IMR-90 (cell line): ENCODE results near the gene NAV2. TPM values are rescaled to one million over a fixed set of nuclear protein-coding genes. Genes with fewer than 3 reads are reported as not detected.

Experiments
- ATAC-seq: fragments of 200-7000 bp; cut with Tn5 transposase; 2 replicates; pipeline ENCODE4 v1.9.1; 2020; ENCODE audit warnings: low read depth, mild to moderate bottlenecking, moderate library complexity
- BruUV-seq: library from RNA; stranded (reverse); fragments of 400-500 nt; replicated peaks from 2 replicates; lab custom pipeline; 2021; lab: Mats Ljungman, UMichigan
- CTCF ChIA-PET: fragments of 300-600 bp; formaldehyde crosslinking; extraction: SDS; loops from one replicate; lab custom pipeline; 2021; ENCODE audit warnings: antibody characterized with exemption; lab: Yijun Ruan, JAX
- POLR2A ChIA-PET: fragments of 300-600 bp; sonication (Branson Sonifier 250); formaldehyde crosslinking; loops from one replicate; lab custom pipeline; 2022; ENCODE audit warnings: antibody characterized with exemption; ENCODE audit not compliant: unreplicated experiment; lab: Charles Lee
- DNase-seq: peaks from one replicate; pipeline ENCODE4 v3.0.0; 2013
- H2AFZ ChIP-seq: replicated peaks from 2 replicates; pipeline ENCODE3; 2013; ENCODE audit warnings: low read length, mild to moderate bottlenecking; ENCODE audit not compliant: poor library complexity
- H2AK5ac ChIP-seq: 2 replicates; pipeline ENCODE4 v1.6.1; 2013; ENCODE audit warnings: low read depth, low read length, inconsistent platforms
- H2AK9ac ChIP-seq: replicated peaks from 2 replicates; pipeline ENCODE3; 2013; ENCODE audit warnings: mild to moderate bottlenecking, low read depth, low read length, moderate library complexity; ENCODE audit not compliant: poor library complexity
- H2BK120ac ChIP-seq: 2 replicates; pipeline ENCODE4 v1.6.1; 2013; ENCODE audit warnings: low read depth, low read length, inconsistent platforms
- H2BK15ac ChIP-seq: 3 replicates; pipeline ENCODE4 v1.6.1; 2013; ENCODE audit warnings: low read depth, low read length, inconsistent platforms
- H2BK20ac ChIP-seq: 2 replicates; pipeline ENCODE4 v1.6.1; 2013; ENCODE audit warnings: low read depth, mild to moderate bottlenecking, inconsistent platforms, low read length, moderate library complexity
- H2BK5ac ChIP-seq: 2 replicates; pipeline ENCODE4 v1.6.1; 2013; ENCODE audit warnings: mild to moderate bottlenecking, low read depth, low read length, inconsistent platforms; ENCODE audit not compliant: poor library complexity, severe bottlenecking
- H3K14ac ChIP-seq: replicated peaks from 2 replicates; pipeline ENCODE4 v1.6.1; 2013; ENCODE audit warnings: low read depth, low read length, inconsistent platforms
- H3K18ac ChIP-seq: 2 replicates; pipeline ENCODE4 v1.6.1; 2013; ENCODE audit warnings: low read depth, low read length, control low read depth
- H3K23ac ChIP-seq: 2 replicates; pipeline ENCODE4 v1.6.1; 2013; ENCODE audit warnings: low read depth, low read length, inconsistent platforms
- H3K27ac ChIP-seq: 2 replicates; pipeline ENCODE4 v1.5.1; 2013; ENCODE audit warnings: mild to moderate bottlenecking, control low read depth, low read length; ENCODE audit not compliant: insufficient read depth
- H3K27me3 ChIP-seq: 2 replicates; pipeline ENCODE4 v1.6.1; 2013; ENCODE audit warnings: low read length; ENCODE audit not compliant: control insufficient read depth, insufficient read depth
- H3K36me3 ChIP-seq: 2 replicates; pipeline ENCODE4 v1.6.1; 2013; ENCODE audit warnings: low read length, mixed read lengths; ENCODE audit not compliant: control insufficient read depth, insufficient read depth
- H3K4ac ChIP-seq: 2 replicates; pipeline ENCODE4 v1.6.1; 2013; ENCODE audit warnings: low read depth, low read length, inconsistent platforms
- H3K4me1 ChIP-seq: 2 replicates; pipeline ENCODE4 v1.6.1; 2013; ENCODE audit warnings: low read length, mixed read lengths; ENCODE audit not compliant: control insufficient read depth, insufficient read depth
- H3K4me2 ChIP-seq: 2 replicates; pipeline ENCODE4 v1.6.1; 2013; ENCODE audit warnings: low read depth, mild to moderate bottlenecking, control low read depth, low read length, moderate library complexity
- H3K4me3 ChIP-seq: 2 replicates; pipeline ENCODE4 v1.5.1; 2013; ENCODE audit warnings: low read depth, mild to moderate bottlenecking, control low read depth, low read length, moderate library complexity; ENCODE audit not compliant: insufficient read depth
- H3K56ac ChIP-seq: 2 replicates; pipeline ENCODE4 v1.6.1; 2013; ENCODE audit warnings: low read length, inconsistent platforms; ENCODE audit not compliant: insufficient read depth; ENCODE audit errors: extremely low read depth
- H3K79me1 ChIP-seq, 2 experiments: 2 replicates each; pipeline ENCODE4 v1.6.1; 2013; ENCODE audit warnings: low read length in 2 of 2, inconsistent platforms in 1 of 2, low read depth in 1 of 2
- H3K9ac ChIP-seq: 2 replicates; pipeline ENCODE4 v1.6.1; 2013; ENCODE audit warnings: low read depth, low read length, control low read depth
- H3K9me1 ChIP-seq: 2 replicates; pipeline ENCODE4 v1.6.1; 2013; ENCODE audit warnings: low read length, inconsistent platforms; ENCODE audit not compliant: insufficient read depth
- H3K9me3 ChIP-seq: 2 replicates; pipeline ENCODE4 v1.6.1; 2013; ENCODE audit warnings: low read length; ENCODE audit not compliant: control insufficient read depth, insufficient read depth
- H4K20me1 ChIP-seq: 2 replicates; pipeline ENCODE4 v1.6.1; 2013; ENCODE audit warnings: low read length, inconsistent platforms; ENCODE audit not compliant: insufficient read depth
- H4K5ac ChIP-seq: 2 replicates; pipeline ENCODE4 v1.6.1; 2013; ENCODE audit warnings: mild to moderate bottlenecking, low read depth, low read length, control low read depth
- H4K8ac ChIP-seq, 2 experiments: 2 replicates each; pipeline ENCODE4 v1.6.1; 2013; ENCODE audit warnings: low read depth in 2 of 2, low read length in 2 of 2, control low read depth in 1 of 2, inconsistent platforms in 1 of 2
- H4K91ac ChIP-seq: 2 replicates; pipeline ENCODE4 v1.6.1; 2013; ENCODE audit warnings: low read depth, low read length, inconsistent platforms; ENCODE audit not compliant: insufficient read depth
- BHLHE40 ChIP-seq: fragments of 150-350 bp; IDR thresholded peaks from 2 replicates; pipeline ENCODE4 v1.6.1; 2016; ENCODE audit warnings: mild to moderate bottlenecking, low read depth, low read length
- CEBPB ChIP-seq: IDR thresholded peaks from 2 replicates; pipeline ENCODE4 v1.6.1; 2012; ENCODE audit warnings: low read depth, low read length, improper control_type of control experiment
- CHD1 ChIP-seq: IDR thresholded peaks from 2 replicates; pipeline ENCODE4 v1.6.1; 2012; ENCODE audit warnings: low read depth, low read length, improper control_type of control experiment
- CTCF ChIP-seq: conservative IDR thresholded peaks from 2 replicates; pipeline ENCODE4 v1.5.1; 2012; ENCODE audit warnings: mild to moderate bottlenecking, low read depth, low read length, improper control_type of control experiment
- ELK1 ChIP-seq: fragments of 150-350 bp; IDR thresholded peaks from 2 replicates; pipeline ENCODE4 v1.6.1; 2016; ENCODE audit warnings: low read depth, mild to moderate bottlenecking, low read length, moderate library complexity, borderline replicate concordance
- FOS ChIP-seq: fragments of 150-350 bp; IDR thresholded peaks from 2 replicates; pipeline ENCODE4 v1.6.1; 2016; ENCODE audit warnings: low read depth, low read length
- MAFK ChIP-seq: IDR thresholded peaks from 2 replicates; pipeline ENCODE4 v1.6.1; 2012; ENCODE audit warnings: low read depth, low read length, improper control_type of control experiment
- MAZ ChIP-seq: IDR thresholded peaks from 2 replicates; pipeline ENCODE4 v1.6.1; 2012; ENCODE audit warnings: low read depth, mild to moderate bottlenecking, low read length, improper control_type of control experiment, moderate library complexity, borderline replicate concordance
- MXI1 ChIP-seq: IDR thresholded peaks from 2 replicates; pipeline ENCODE4 v1.6.1; 2012; ENCODE audit warnings: low read depth, mild to moderate bottlenecking, low read length, moderate library complexity, borderline replicate concordance
- NFE2L2 ChIP-seq: fragments of 150-350 bp; IDR thresholded peaks from 2 replicates; pipeline ENCODE4 v1.6.1; 2016; ENCODE audit warnings: low read depth, mild to moderate bottlenecking, low read length
- POLR2A ChIP-seq: IDR thresholded peaks from 2 replicates; pipeline ENCODE4 v1.6.1; 2012; ENCODE audit warnings: mild to moderate bottlenecking, low read depth, low read length
- RAD21 ChIP-seq: IDR thresholded peaks from 2 replicates; pipeline ENCODE4 v1.6.1; 2012; ENCODE audit warnings: low read length, improper control_type of control experiment
- RCOR1 ChIP-seq: IDR thresholded peaks from 2 replicates; pipeline ENCODE4 v1.6.1; 2012; ENCODE audit warnings: mild to moderate bottlenecking, low read length, improper control_type of control experiment; ENCODE audit not compliant: insufficient replicate concordance
- RFX5 ChIP-seq: IDR thresholded peaks from 2 replicates; pipeline ENCODE4 v1.8.0; 2012; ENCODE audit warnings: low read depth, mild to moderate bottlenecking, low read length, moderate library complexity
- SMC3 ChIP-seq: fragments of 150-350 bp; IDR thresholded peaks from 2 replicates; pipeline ENCODE4 v1.6.1; 2016; ENCODE audit warnings: low read depth, mild to moderate bottlenecking, antibody characterized with exemption, low read length, moderate library complexity
- USF2 ChIP-seq: fragments of 150-350 bp; IDR thresholded peaks from 2 replicates; pipeline ENCODE4 v1.6.1; 2017; ENCODE audit warnings: mild to moderate bottlenecking, antibody characterized with exemption, low read length, low read depth
- WGBS, 2 experiments: methylation state at CpG; one replicate each; pipeline versions ENCODE4 v1.1.5 to v1.1.7; 2013; ENCODE audit warnings: missing lambda C conversion rate in 2 of 2; ENCODE audit not compliant: insufficient read length in 1 of 2; ENCODE audit errors: extremely low coverage in 2 of 2; 5-methylcytosine and 5-hydroxymethylcytosine counted together
- dilution Hi-C: fragments of 300-500 bp; cut with HindIII; formaldehyde crosslinking; loops from one replicate; pipeline ENCODE4 v1.14.3; 2018; ENCODE audit warnings: low sequenced_read_pairs; ENCODE audit not compliant: unreplicated experiment
- in situ Hi-C: fragments of 300-500 bp; cut with MboI; formaldehyde crosslinking; loops from 3 replicates; pipeline ENCODE4 v1.14.3; 2019; ENCODE audit warnings: low sequenced_read_pairs, inconsistent platforms, mixed read lengths
- intact Hi-C: fragments of 100-400 bp; cut with micrococcal nuclease; formaldehyde crosslinking; loops from 2 replicates; pipeline ENCODE4 v1.10.0; 2022
- polyA plus RNA-seq, 3 experiments: library from polyadenylated mRNA; depleted of rRNA; stranded (reverse); fragments of >200 nt; gene quantifications; 2 replicates each; pipeline ENCODE4 v1.2.3, GENCODE V29; 2012; ENCODE audit warnings: low replicate concordance in 1 of 3
- total RNA-seq: library from RNA; depleted of rRNA; stranded (reverse); fragments of >200 nt; gene quantifications from 2 replicates; pipeline ENCODE4 v1.2.3, GENCODE V29; 2012

NAV2 gene
- total and polyA plus RNA-seq, 2 of the 4 experiments (the other 2 are of a cell fraction): 4.5 to 12.6 TPM

GRCh38 chr11:19876750-19877149 is 164.1 kb downstream of the NAV2 start:
- Histone ChIP-seq H3K4ac (no peak overlapping the region), H3K79me1 (peaks cover 6 to 12% of the 10 kb centered on the region in 2 experiments; a peak in 3 of 4 replicates), H3K56ac (no peak overlapping the region), H2BK15ac (no peak overlapping the region), H3K9me1 (no peaks in the 10 kb centered on the region; the same call in 1 of the 2 replicates), H4K20me1 (peaks cover 3% of the 10 kb centered on the region; the same call in 1 of the 2 replicates), H4K91ac (no peak overlapping the region), H3K23ac (no peak overlapping the region), H4K8ac (no peak overlapping the region), H3K18ac (no peak overlapping the region), H3K14ac (no peak overlapping the region), H2AK9ac (no peak overlapping the region), H3K4me2 (no peak overlapping the region), H2AK5ac (no peak overlapping the region), H3K27ac (no peak overlapping the region), H2BK5ac (no peak overlapping the region), H2AFZ (no peak overlapping the region), H2BK20ac (no peak overlapping the region), H3K4me3 (no peak overlapping the region), H3K4me1 (no peaks in the 10 kb centered on the region), H3K36me3 (peaks cover 10% of the 10 kb centered on the region), H3K9me3 (no peaks in the 10 kb centered on the region), H4K5ac (no peak overlapping the region), H2BK120ac (no peak overlapping the region), H3K9ac (no peak overlapping the region), H3K27me3 (no peaks in the 10 kb centered on the region)
- TF ChIP-seq CHD1 (no peak), FOS (no peak), RCOR1 (no peak), POLR2A (no peak), NFE2L2 (no peak), MAZ (no peak), USF2 (no peak), MAFK (no peak), RAD21 (no peak), BHLHE40 (no peak), MXI1 (no peak), SMC3 (no peak), CEBPB (no peak), CTCF (no peak), ELK1 (no peak), RFX5 (no peak)
- DNase-seq: no peak
- POLR2A ChIA-PET: no interaction called here
- dilution Hi-C loops (no loop called here), intact Hi-C loops (no loop called here), in situ Hi-C loops (no loop called here)
- no CpG with 5 or more reads among the region's 1 CpG for WGBS, 2 experiments
- ATAC-seq: no peak
- BruUV-seq: no TSS peak
- CTCF ChIA-PET: interaction anchor here (0.9 kb wide), 1 partner anchor 550 kb away, joined by 3 read pairs; no protein-coding TSS in a partner anchor
